NCI-H1694 (cell line): Measurements from ENCODE around the gene PRRT3.

Experiments
- DNase-seq: peaks from one replicate; lab custom pipeline; 2025; lab: John Stamatoyannopoulos, UW

Gene PRRT3

GRCh38 chr3:9951962-9952805, at the start of gene PRRT3:
Gene PRRT3 (minus strand): TSS chr3:9952408. CDS start chr3:9950115, 2,293 bp downstream.
- DNase-seq, result no peak

DNA sequence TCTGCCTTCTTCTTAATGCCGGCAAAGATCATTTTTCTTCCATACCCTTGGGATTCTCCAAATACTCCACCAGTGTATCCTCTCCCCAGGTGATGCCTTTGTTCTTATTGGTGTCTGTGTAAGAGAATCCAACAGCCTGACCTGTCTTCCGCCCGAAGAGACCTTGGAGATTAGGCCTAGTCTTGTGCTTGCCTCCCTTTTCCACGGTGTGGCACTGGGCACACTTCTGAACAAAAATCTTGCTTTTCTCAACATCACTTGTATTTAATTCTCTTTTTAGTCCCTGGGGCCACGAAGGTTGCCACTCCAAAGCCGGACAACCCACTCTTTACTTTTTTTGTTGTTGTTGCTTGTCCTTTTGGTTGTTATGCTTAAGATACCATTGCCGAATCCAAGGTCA, 48.5 kb upstream of the PRRT3 start:
- DNase-seq, result no peak

GRCh38 chr3:9994086-9994844, 42.1 kb upstream of the PRRT3 start:
- DNase-seq, result no peak

DNA sequence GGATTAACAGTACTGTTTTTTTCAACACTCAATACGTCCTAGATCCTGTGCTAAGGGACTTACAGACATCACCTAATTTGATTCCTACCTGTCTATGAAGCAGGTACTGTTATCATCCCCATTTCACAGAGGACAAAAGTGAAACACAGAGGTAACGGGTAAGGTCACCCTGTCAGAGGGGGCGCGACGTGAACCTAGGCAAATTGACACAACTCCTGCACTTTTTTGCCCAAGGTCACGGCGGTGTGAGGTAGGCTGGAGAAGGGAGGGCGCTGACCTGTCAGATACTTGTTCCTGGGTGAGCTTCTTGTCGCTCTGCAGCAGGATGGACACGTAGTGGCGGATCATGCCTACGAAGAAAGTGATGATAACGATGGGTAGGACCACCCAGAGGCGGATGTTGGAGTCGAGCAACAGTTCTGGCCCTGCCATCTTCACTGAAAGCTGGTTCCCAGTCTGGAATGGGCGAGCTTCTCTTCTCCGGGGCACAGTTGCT, 34.1 kb upstream of the PRRT3 start:
- no peak for DNase-seq

- no peak for DNase-seq
Measured at GRCh38 chr3:9980251-9980650, 28.0 kb upstream of the PRRT3 start.

- no peak for DNase-seq
Measured at GRCh38 chr3:9978710-9979305, 26.6 kb upstream of the PRRT3 start.

DNA sequence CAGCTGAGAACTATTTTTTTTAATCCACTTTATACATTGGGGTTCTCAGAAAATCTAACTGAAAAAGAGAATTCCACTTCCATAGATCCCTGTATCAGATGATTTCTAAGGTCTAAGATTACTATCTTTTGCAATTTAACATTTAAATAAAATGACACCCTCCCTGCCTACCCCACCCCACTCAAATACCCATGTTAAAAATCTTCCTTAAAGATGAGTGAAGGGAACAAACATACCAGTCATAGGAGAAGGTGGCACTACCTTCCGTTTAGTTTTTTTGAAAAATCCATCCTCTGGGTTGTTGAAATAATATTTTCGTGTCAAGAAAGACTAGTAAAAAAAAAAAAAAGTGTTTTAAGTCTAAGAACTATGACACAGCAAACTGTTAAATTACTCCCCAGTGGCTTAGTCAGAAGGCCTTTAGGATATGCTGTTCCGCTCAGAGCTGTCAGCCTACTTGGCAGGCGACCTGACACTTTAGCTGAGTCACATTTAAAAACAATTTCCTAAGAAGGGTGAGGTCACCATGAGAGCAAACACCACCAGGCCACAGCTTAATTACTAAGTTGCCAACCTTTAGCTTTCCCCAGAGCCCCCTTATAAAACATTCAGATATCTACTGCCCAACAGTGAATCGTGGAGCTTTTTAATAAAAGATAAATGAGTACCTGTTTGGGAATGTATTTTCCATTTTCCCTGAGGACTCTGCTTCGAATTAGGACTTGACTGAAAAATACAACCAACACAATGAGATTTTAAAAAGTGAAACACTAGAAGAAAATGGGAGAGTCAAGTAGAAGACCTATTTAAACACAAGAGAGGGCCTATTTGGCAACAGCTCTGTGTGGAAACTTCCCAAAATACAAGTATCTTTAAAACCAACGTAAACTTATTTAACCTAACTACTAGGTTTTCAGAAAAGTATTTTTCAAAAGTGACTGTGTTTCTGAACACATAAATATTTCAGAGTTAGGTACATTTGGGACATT, 24.8 kb upstream of the PRRT3 start:
- no peak for DNase-seq

DNA sequence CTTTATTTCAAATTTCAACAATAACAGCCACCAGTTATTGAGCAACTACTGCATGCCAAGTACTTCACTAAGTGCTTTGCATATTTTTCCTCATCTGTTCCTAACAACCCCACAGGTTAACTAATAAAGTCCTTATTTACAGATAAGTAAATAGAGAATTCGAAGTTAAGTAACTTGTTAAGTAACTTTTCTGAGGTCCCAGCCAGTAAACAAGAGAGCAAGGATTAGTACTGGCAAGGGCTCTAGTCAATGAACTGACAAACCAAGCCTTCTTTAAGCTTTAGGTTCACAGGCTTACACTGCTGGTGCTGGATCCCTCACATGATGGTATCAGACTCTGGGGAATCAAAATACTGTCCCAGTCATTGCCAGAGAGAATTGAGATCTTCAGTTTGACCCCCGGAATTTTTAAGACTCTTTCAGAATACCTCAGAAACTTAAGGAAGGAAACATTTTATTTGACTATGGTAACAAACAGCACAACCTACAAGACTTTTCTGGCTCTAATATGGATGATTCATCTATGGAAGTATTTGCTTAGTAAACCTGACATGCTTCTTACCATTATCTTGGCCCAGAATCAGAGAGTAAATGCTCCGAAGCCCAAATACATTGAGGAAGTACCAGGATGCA, 17.9 kb upstream of the PRRT3 start:
- no peak for DNase-seq

GRCh38 chr3:9969632-9970019, 17.4 kb upstream of the PRRT3 start:
- DNase-seq, result no peak

DNA sequence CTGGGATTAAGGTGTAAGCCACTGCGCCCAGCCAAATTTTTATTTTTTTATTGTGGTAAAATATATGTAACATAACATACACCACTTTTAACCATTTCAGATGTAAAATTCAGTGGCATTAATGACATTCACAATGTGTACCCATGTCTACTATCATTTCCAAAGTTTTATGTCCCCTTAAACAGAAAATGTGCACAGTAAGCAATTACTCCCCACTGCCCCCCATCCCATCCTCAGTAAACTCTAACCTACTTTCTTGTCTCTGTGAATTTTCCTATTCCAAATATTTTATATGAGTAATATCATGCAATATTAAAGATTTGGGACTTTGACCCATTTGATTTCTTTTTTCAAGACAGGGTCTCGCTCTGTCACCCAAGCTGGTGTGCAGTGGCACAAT, 14.6 kb upstream of the PRRT3 start:
- no peak for DNase-seq

- no peak for DNase-seq
Measured at GRCh38 chr3:9965200-9965875, 13.1 kb upstream of the PRRT3 start.

DNA sequence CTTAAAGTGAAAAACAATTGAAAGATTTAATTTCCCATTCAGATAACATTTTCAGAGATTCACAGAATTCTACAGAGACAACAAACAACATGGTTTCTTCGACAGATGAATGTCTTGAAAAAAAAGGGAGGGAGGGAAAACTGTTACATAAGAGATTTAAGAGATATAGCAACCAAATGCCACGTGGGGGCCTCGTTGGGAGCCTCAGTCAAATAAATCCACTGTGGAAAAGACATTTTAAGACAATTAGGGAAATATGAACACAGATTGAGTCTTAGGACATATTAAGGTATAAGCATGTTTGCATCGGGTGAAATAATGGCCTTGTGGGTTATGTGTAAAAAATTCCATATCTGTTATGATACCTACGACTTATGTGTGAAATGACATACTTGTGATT, 5.0 kb upstream of the PRRT3 start:
- no peak for DNase-seq

DNA sequence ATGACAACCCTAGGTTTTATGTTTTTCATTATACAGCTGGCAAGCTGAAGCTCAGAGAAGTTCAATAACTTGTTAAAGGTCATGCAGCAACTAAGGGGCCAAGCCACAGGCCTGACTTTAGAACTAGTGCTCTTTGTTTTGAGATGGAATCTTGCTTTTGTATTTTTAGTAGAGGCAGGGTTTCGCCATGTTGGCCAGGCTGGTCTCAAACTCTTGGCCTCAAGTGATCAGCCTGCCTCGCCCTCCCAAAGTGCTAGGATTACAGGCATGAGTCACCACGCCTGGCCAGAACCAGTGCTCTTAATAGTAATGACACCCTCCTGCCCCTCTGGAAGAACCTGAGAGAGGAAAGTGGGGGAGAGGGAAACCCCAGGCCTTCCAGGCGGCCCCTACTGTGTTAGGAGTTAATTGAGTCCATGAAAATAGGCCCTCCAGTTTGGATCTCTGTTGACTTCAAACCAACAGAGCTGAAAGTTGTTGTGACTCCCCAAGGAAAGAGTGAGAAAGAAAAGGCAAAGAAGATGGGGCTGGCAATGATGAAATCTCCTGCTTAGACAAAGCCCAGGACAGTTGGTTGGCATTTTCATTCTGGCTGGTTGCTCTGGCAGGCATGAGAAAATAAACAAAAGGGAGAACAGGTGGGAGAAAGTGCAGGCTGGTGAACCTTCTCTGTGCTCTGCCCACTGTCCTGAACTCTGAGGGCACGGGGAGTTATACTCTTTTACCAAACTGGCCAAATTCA, 3.6 kb upstream of the PRRT3 start:
- DNase-seq, result no peak

DNA sequence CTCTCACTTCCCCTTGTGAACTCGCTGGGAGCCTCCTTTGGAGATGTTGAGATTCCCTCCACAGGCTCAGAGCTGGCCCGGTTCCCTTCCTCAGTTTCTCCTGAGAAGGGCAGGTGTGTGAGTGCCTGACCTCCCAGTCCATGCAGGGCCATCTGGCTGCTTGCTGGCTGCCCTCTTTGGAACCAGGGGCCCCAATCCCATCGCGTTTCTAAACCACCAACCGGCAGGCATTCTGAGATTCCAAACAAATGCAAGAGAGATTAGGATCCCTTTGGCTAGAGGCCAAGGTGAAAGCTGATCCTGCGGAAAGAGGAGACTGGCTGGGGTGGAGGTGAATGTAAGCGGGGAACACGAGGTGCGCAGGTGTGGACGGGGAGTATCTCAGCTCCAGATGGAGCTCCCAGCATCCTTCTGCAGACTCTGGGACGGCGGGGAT, 2.9 kb upstream of the PRRT3 start:
- DNase-seq, result no peak

- no peak for DNase-seq
Measured at GRCh38 chr3:9951598-9951961, 628 bp downstream of the PRRT3 start.

DNA sequence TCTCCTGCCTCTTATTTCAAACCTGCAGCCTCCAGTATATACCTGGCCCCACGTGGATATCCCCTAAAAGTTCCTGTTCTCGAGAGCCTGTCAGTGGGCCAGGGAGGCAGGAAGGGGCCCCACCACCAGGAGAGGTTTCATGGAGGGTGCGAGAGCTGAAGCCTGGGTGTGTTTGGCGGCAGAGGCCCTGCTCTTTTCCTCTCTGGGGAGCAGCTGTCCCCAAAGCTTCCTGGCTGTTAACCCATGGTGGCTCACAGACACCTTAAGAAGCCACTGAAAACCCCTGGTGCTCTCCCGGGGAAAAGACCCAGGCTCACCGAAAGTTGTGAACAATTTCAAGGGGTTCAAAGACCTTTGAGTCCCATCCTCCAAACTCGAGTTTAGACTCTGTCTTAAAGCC, 1.1 kb downstream of the PRRT3 start:
- no peak for DNase-seq

DNA sequence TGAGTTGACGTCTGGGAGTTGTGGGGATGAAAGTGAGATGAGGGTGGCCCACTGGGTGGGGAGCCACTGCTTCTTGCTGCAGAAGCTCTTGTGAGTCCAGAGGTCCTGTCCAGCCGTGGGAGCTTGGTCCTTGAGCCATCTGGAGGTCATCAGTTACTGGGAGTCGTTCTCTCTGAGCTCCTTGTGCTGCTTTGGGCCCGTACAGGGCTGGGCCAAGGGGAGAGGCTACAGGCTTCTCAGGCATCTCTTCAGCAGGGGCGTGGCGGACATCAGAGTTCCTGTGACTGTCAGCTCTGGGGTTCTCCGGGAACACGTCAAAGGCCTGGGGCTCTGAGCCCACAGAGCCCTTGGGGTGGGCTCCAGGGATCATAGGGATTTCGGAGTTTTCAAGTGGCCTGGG, 2.6 kb downstream of the PRRT3 start:
- no peak for DNase-seq

- no peak for DNase-seq
Measured at GRCh38 chr3:9949115-9949514, 3.1 kb downstream of the PRRT3 start.

DNA sequence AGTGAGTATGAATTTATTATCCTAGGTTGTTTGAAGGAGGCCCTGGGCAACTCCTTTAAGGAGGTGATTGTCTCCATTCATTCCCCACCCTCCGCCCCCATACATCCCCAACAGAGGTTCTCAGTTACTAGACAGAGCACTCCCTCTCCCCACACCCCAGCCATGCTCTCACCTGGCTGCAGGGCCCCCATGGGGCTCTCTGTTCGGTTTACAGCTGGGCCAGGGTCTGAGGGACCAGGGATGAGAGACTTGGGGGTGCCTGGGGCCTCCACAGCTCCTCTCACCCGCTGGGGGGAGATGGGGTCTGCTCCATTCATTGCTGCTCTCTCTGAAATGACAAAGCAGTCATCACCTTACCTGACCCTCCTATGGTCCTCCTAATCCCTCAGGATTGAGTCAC, 3.6 kb downstream of the PRRT3 start:
- DNase-seq, result no peak
